IMR-90 (cell line): ENCODE data around the gene PTPN3. TPM values are rescaled to one million over a fixed set of nuclear protein-coding genes. Genes with fewer than 3 reads are reported as not detected.

Experiments used
- ATAC-seq: fragments of 200-7000 bp; cut with Tn5 transposase; 2 replicates; pipeline ENCODE4 v1.9.1; 2020; ENCODE audit warnings: low read depth, mild to moderate bottlenecking, moderate library complexity
- BruUV-seq: library from RNA; stranded (reverse); fragments of 400-500 nt; replicated peaks from 2 replicates; lab custom pipeline; 2021; lab: Mats Ljungman, UMichigan
- CTCF ChIA-PET: fragments of 300-600 bp; formaldehyde crosslinking; extraction: SDS; loops from one replicate; lab custom pipeline; 2021; ENCODE audit warnings: antibody characterized with exemption; lab: Yijun Ruan, JAX
- POLR2A ChIA-PET: fragments of 300-600 bp; sonication (Branson Sonifier 250); formaldehyde crosslinking; loops from one replicate; lab custom pipeline; 2022; ENCODE audit warnings: antibody characterized with exemption; ENCODE audit not compliant: unreplicated experiment; lab: Charles Lee
- DNase-seq: peaks from one replicate; pipeline ENCODE4 v3.0.0; 2013
- H2AFZ ChIP-seq: replicated peaks from 2 replicates; pipeline ENCODE3; 2013; ENCODE audit warnings: low read length, mild to moderate bottlenecking; ENCODE audit not compliant: poor library complexity
- H2AK5ac ChIP-seq: 2 replicates; pipeline ENCODE4 v1.6.1; 2013; ENCODE audit warnings: low read depth, low read length, inconsistent platforms
- H2AK9ac ChIP-seq: replicated peaks from 2 replicates; pipeline ENCODE3; 2013; ENCODE audit warnings: mild to moderate bottlenecking, low read depth, low read length, moderate library complexity; ENCODE audit not compliant: poor library complexity
- H2BK120ac ChIP-seq: 2 replicates; pipeline ENCODE4 v1.6.1; 2013; ENCODE audit warnings: low read depth, low read length, inconsistent platforms
- H2BK15ac ChIP-seq: 3 replicates; pipeline ENCODE4 v1.6.1; 2013; ENCODE audit warnings: low read depth, low read length, inconsistent platforms
- H2BK20ac ChIP-seq: 2 replicates; pipeline ENCODE4 v1.6.1; 2013; ENCODE audit warnings: low read depth, mild to moderate bottlenecking, inconsistent platforms, low read length, moderate library complexity
- H2BK5ac ChIP-seq: 2 replicates; pipeline ENCODE4 v1.6.1; 2013; ENCODE audit warnings: mild to moderate bottlenecking, low read depth, low read length, inconsistent platforms; ENCODE audit not compliant: poor library complexity, severe bottlenecking
- H3K14ac ChIP-seq: replicated peaks from 2 replicates; pipeline ENCODE4 v1.6.1; 2013; ENCODE audit warnings: low read depth, low read length, inconsistent platforms
- H3K18ac ChIP-seq: 2 replicates; pipeline ENCODE4 v1.6.1; 2013; ENCODE audit warnings: low read depth, low read length, control low read depth
- H3K23ac ChIP-seq: 2 replicates; pipeline ENCODE4 v1.6.1; 2013; ENCODE audit warnings: low read depth, low read length, inconsistent platforms
- H3K27ac ChIP-seq: 2 replicates; pipeline ENCODE4 v1.5.1; 2013; ENCODE audit warnings: mild to moderate bottlenecking, control low read depth, low read length; ENCODE audit not compliant: insufficient read depth
- H3K27me3 ChIP-seq: 2 replicates; pipeline ENCODE4 v1.6.1; 2013; ENCODE audit warnings: low read length; ENCODE audit not compliant: control insufficient read depth, insufficient read depth
- H3K36me3 ChIP-seq: 2 replicates; pipeline ENCODE4 v1.6.1; 2013; ENCODE audit warnings: low read length, mixed read lengths; ENCODE audit not compliant: control insufficient read depth, insufficient read depth
- H3K4ac ChIP-seq: 2 replicates; pipeline ENCODE4 v1.6.1; 2013; ENCODE audit warnings: low read depth, low read length, inconsistent platforms
- H3K4me1 ChIP-seq: 2 replicates; pipeline ENCODE4 v1.6.1; 2013; ENCODE audit warnings: low read length, mixed read lengths; ENCODE audit not compliant: control insufficient read depth, insufficient read depth
- H3K4me2 ChIP-seq: 2 replicates; pipeline ENCODE4 v1.6.1; 2013; ENCODE audit warnings: low read depth, mild to moderate bottlenecking, control low read depth, low read length, moderate library complexity
- H3K4me3 ChIP-seq: 2 replicates; pipeline ENCODE4 v1.5.1; 2013; ENCODE audit warnings: low read depth, mild to moderate bottlenecking, control low read depth, low read length, moderate library complexity; ENCODE audit not compliant: insufficient read depth
- H3K56ac ChIP-seq: 2 replicates; pipeline ENCODE4 v1.6.1; 2013; ENCODE audit warnings: low read length, inconsistent platforms; ENCODE audit not compliant: insufficient read depth; ENCODE audit errors: extremely low read depth
- H3K79me1 ChIP-seq, 2 experiments: 2 replicates each; pipeline ENCODE4 v1.6.1; 2013; ENCODE audit warnings: low read length in 2 of 2, inconsistent platforms in 1 of 2, low read depth in 1 of 2
- H3K9ac ChIP-seq: 2 replicates; pipeline ENCODE4 v1.6.1; 2013; ENCODE audit warnings: low read depth, low read length, control low read depth
- H3K9me1 ChIP-seq: 2 replicates; pipeline ENCODE4 v1.6.1; 2013; ENCODE audit warnings: low read length, inconsistent platforms; ENCODE audit not compliant: insufficient read depth
- H3K9me3 ChIP-seq: 2 replicates; pipeline ENCODE4 v1.6.1; 2013; ENCODE audit warnings: low read length; ENCODE audit not compliant: control insufficient read depth, insufficient read depth
- H4K20me1 ChIP-seq: 2 replicates; pipeline ENCODE4 v1.6.1; 2013; ENCODE audit warnings: low read length, inconsistent platforms; ENCODE audit not compliant: insufficient read depth
- H4K5ac ChIP-seq: 2 replicates; pipeline ENCODE4 v1.6.1; 2013; ENCODE audit warnings: mild to moderate bottlenecking, low read depth, low read length, control low read depth
- H4K8ac ChIP-seq, 2 experiments: 2 replicates each; pipeline ENCODE4 v1.6.1; 2013; ENCODE audit warnings: low read depth in 2 of 2, low read length in 2 of 2, control low read depth in 1 of 2, inconsistent platforms in 1 of 2
- H4K91ac ChIP-seq: 2 replicates; pipeline ENCODE4 v1.6.1; 2013; ENCODE audit warnings: low read depth, low read length, inconsistent platforms; ENCODE audit not compliant: insufficient read depth
- CTCF ChIP-seq: conservative IDR thresholded peaks from 2 replicates; pipeline ENCODE4 v1.5.1; 2012; ENCODE audit warnings: mild to moderate bottlenecking, low read depth, low read length, improper control_type of control experiment
- ELK1 ChIP-seq: fragments of 150-350 bp; IDR thresholded peaks from 2 replicates; pipeline ENCODE4 v1.6.1; 2016; ENCODE audit warnings: low read depth, mild to moderate bottlenecking, low read length, moderate library complexity, borderline replicate concordance
- FOS ChIP-seq: fragments of 150-350 bp; IDR thresholded peaks from 2 replicates; pipeline ENCODE4 v1.6.1; 2016; ENCODE audit warnings: low read depth, low read length
- MAZ ChIP-seq: IDR thresholded peaks from 2 replicates; pipeline ENCODE4 v1.6.1; 2012; ENCODE audit warnings: low read depth, mild to moderate bottlenecking, low read length, improper control_type of control experiment, moderate library complexity, borderline replicate concordance
- NFE2L2 ChIP-seq: fragments of 150-350 bp; IDR thresholded peaks from 2 replicates; pipeline ENCODE4 v1.6.1; 2016; ENCODE audit warnings: low read depth, mild to moderate bottlenecking, low read length
- RAD21 ChIP-seq: IDR thresholded peaks from 2 replicates; pipeline ENCODE4 v1.6.1; 2012; ENCODE audit warnings: low read length, improper control_type of control experiment
- SMC3 ChIP-seq: fragments of 150-350 bp; IDR thresholded peaks from 2 replicates; pipeline ENCODE4 v1.6.1; 2016; ENCODE audit warnings: low read depth, mild to moderate bottlenecking, antibody characterized with exemption, low read length, moderate library complexity
- WGBS, 2 experiments: methylation state at CpG; one replicate each; pipeline versions ENCODE4 v1.1.5 to v1.1.7; 2013; ENCODE audit warnings: missing lambda C conversion rate in 2 of 2; ENCODE audit not compliant: insufficient read length in 1 of 2; ENCODE audit errors: extremely low coverage in 2 of 2; 5-methylcytosine and 5-hydroxymethylcytosine counted together
- dilution Hi-C: fragments of 300-500 bp; cut with HindIII; formaldehyde crosslinking; loops from one replicate; pipeline ENCODE4 v1.14.3; 2018; ENCODE audit warnings: low sequenced_read_pairs; ENCODE audit not compliant: unreplicated experiment
- in situ Hi-C: fragments of 300-500 bp; cut with MboI; formaldehyde crosslinking; loops from 3 replicates; pipeline ENCODE4 v1.14.3; 2019; ENCODE audit warnings: low sequenced_read_pairs, inconsistent platforms, mixed read lengths
- intact Hi-C: fragments of 100-400 bp; cut with micrococcal nuclease; formaldehyde crosslinking; loops from 2 replicates; pipeline ENCODE4 v1.10.0; 2022
- polyA plus RNA-seq, 3 experiments: library from polyadenylated mRNA; depleted of rRNA; stranded (reverse); fragments of >200 nt; gene quantifications; 2 replicates each; pipeline ENCODE4 v1.2.3, GENCODE V29; 2012; ENCODE audit warnings: low replicate concordance in 1 of 3
- total RNA-seq: library from RNA; depleted of rRNA; stranded (reverse); fragments of >200 nt; gene quantifications from 2 replicates; pipeline ENCODE4 v1.2.3, GENCODE V29; 2012

Gene PTPN3
- total and polyA plus RNA-seq, 2 of the 4 experiments (the other 2 are of a cell fraction), result 0.72 to 0.89 TPM

- intact Hi-C loops, result no loop called here
Measured at GRCh38 chr9:109477258-109478050, 20.7 kb downstream of the PTPN3 start.

More at GRCh38 chr9:109477258-109478050, 20.7 kb downstream of the PTPN3 start:
- in situ Hi-C loops (no loop called here), dilution Hi-C loops (no loop called here)
- no peak overlapping the region for H2AK5ac ChIP-seq
- no peak overlapping the region for H2BK15ac ChIP-seq
- H4K8ac ChIP-seq, result no peak overlapping the region
- H4K5ac ChIP-seq, result no peak overlapping the region
- no peak for TF ChIP-seq NFE2L2
- TF ChIP-seq RAD21, result no peak
- TF ChIP-seq MAZ, result no peak
- TF ChIP-seq CTCF, result no peak
- TF ChIP-seq SMC3, result no peak
- no peak for TF ChIP-seq ELK1
- no peak for TF ChIP-seq FOS
- H3K9ac ChIP-seq, result no peak overlapping the region
- no peak overlapping the region for H3K27ac ChIP-seq
- no peak for ATAC-seq
- CTCF ChIA-PET, result interaction anchor here (0.8 kb wide), 1 partner anchor 14 kb away, joined by 3 read pairs; no protein-coding TSS in a partner anchor
- H3K36me3 ChIP-seq, result no peaks in the 10 kb centered on the region
- DNase-seq, result no peak
- H2BK5ac ChIP-seq, result no peak overlapping the region
- no peak overlapping the region for H4K91ac ChIP-seq
- no peak overlapping the region for H2BK120ac ChIP-seq
- no peak overlapping the region for H3K56ac ChIP-seq
- H2AK9ac ChIP-seq, result no peak overlapping the region
- H3K9me1 ChIP-seq, result no peaks in the 10 kb centered on the region
- H4K20me1 ChIP-seq, result no peaks in the 10 kb centered on the region
- no peak overlapping the region for H3K4ac ChIP-seq
- H3K23ac ChIP-seq, result no peak overlapping the region
- H3K9me3 ChIP-seq, result no peaks in the 10 kb centered on the region
- H2AFZ ChIP-seq, result no peak overlapping the region
- peaks cover 2% of the 10 kb centered on the region; the same call in 1 of the 2 replicates for H3K27me3 ChIP-seq
- no peaks in the 10 kb centered on the region for H3K79me1 ChIP-seq
- no peaks in the 10 kb centered on the region for H3K4me1 ChIP-seq
- no TSS peak for BruUV-seq
- 94% methylated on average over 3 of the region's 11 CpGs; no CpG with 5 or more reads in 1 of the 2 experiments for WGBS, 2 experiments
- no peak overlapping the region for H3K18ac ChIP-seq
- H3K4me3 ChIP-seq, result no peak overlapping the region
- H3K14ac ChIP-seq, result no peak overlapping the region
- POLR2A ChIA-PET, result no interaction called here
- no peak overlapping the region for H2BK20ac ChIP-seq
- no peak overlapping the region for H3K4me2 ChIP-seq
